ENCODE data around the gene WARS2. TPM values are rescaled to one million over a fixed set of nuclear protein-coding genes. Genes with fewer than 3 reads are reported as not detected.

WARS2 gene
- total RNA-seq, 2 experiments from 2014 or later, result 7.0 to 11.0 TPM

- TF ChIP-seq EZH2phosphoT487 (IDR thresholded peaks at IDR 0.05; ENCODE audit: borderline replicate concordance, low read depth, low read length), result no peak
- no TSS peak for BruUV-seq (replicated peaks)
- ChIA-PET POLR2A (no interaction called here), CTCF (ENCODE audit: unreplicated experiment) (no interaction called here)
- Histone ChIP-seq H4K20me1 (ENCODE audit: insufficient read depth, low read length) (no peaks in the 10 kb centered on the region), H3K9me3 (ENCODE audit: low read length) (no peaks in the 10 kb centered on the region), H3K36me3 (ENCODE audit: insufficient read depth, low read length) (no peaks in the 10 kb centered on the region), H3K79me2 (ENCODE audit: insufficient read depth, low read depth, low read length) (no peaks in the 10 kb centered on the region), H3K4me2 (ENCODE audit: low read length) (no peak overlapping the region), H3K4me3 (ENCODE audit: low read depth, low read length, poor library complexity, severe bottlenecking) (no peak overlapping the region), H3K4me1 (ENCODE audit: insufficient read depth, low read length, poor library complexity, severe bottlenecking) (no peaks in the 10 kb centered on the region), H3K9me2 (ENCODE audit: insufficient read depth, low read length) (no peaks in the 10 kb centered on the region), H3K27ac (ENCODE audit: low read depth, low read length, poor library complexity, severe bottlenecking) (no peak overlapping the region), H2AFZ (ENCODE audit: low read length) (no peak overlapping the region)
- no peak for DNase-seq (ENCODE audit: low spot score)
- intact Hi-C loops (cut with micrococcal nuclease; ENCODE audit: unreplicated experiment), result no loop called here
Observed at GRCh38 chr1:119032986-119033385, 107.5 kb downstream of the WARS2 start.

- ChIA-PET CTCF (ENCODE audit: unreplicated experiment) (no interaction called here), POLR2A (interaction anchor here (1.1 kb wide), 1 partner anchor 765 kb away, joined by 4 read pairs; no protein-coding TSS in a partner anchor)
- Histone ChIP-seq H3K27ac (ENCODE audit: low read depth, low read length, poor library complexity, severe bottlenecking) (no peak overlapping the region), H2AFZ (ENCODE audit: low read length) (no peak overlapping the region), H3K79me2 (ENCODE audit: insufficient read depth, low read depth, low read length) (no peaks in the 10 kb centered on the region), H3K4me1 (ENCODE audit: insufficient read depth, low read length, poor library complexity, severe bottlenecking) (no peaks in the 10 kb centered on the region), H3K9me3 (ENCODE audit: low read length) (no peaks in the 10 kb centered on the region), H3K4me3 (ENCODE audit: low read depth, low read length, poor library complexity, severe bottlenecking) (no peak overlapping the region), H3K9me2 (ENCODE audit: insufficient read depth, low read length) (no peaks in the 10 kb centered on the region), H3K4me2 (ENCODE audit: low read length) (no peak overlapping the region), H3K36me3 (ENCODE audit: insufficient read depth, low read length) (no peaks in the 10 kb centered on the region), H4K20me1 (ENCODE audit: insufficient read depth, low read length) (no peaks in the 10 kb centered on the region)
- intact Hi-C loops (cut with micrococcal nuclease; ENCODE audit: unreplicated experiment), result no loop called here
- BruUV-seq (replicated peaks), result no TSS peak
- no peak for DNase-seq (ENCODE audit: low spot score)
- TF ChIP-seq CTCF (conservative IDR thresholded peaks at IDR 0.05; ENCODE audit: low read length) (no peak), EZH2phosphoT487 (IDR thresholded peaks at IDR 0.05; ENCODE audit: borderline replicate concordance, low read depth, low read length) (no peak)
Observed at GRCh38 chr1:119027759-119028158, 112.7 kb downstream of the WARS2 start.

GRCh38 chr1:119026956-119027355, 113.5 kb downstream of the WARS2 start:
- Histone ChIP-seq H2AFZ (ENCODE audit: low read length) (no peak overlapping the region), H4K20me1 (ENCODE audit: insufficient read depth, low read length) (no peaks in the 10 kb centered on the region), H3K9me2 (ENCODE audit: insufficient read depth, low read length) (no peaks in the 10 kb centered on the region), H3K9me3 (ENCODE audit: low read length) (no peaks in the 10 kb centered on the region), H3K36me3 (ENCODE audit: insufficient read depth, low read length) (no peaks in the 10 kb centered on the region), H3K27ac (ENCODE audit: low read depth, low read length, poor library complexity, severe bottlenecking) (no peak overlapping the region), H3K79me2 (ENCODE audit: insufficient read depth, low read depth, low read length) (no peaks in the 10 kb centered on the region), H3K4me2 (ENCODE audit: low read length) (no peak overlapping the region), H3K4me1 (ENCODE audit: insufficient read depth, low read length, poor library complexity, severe bottlenecking) (no peaks in the 10 kb centered on the region), H3K4me3 (ENCODE audit: low read depth, low read length, poor library complexity, severe bottlenecking) (no peak overlapping the region)
- no peak for DNase-seq (ENCODE audit: low spot score)
- CTCF ChIA-PET (ENCODE audit: unreplicated experiment), result no interaction called here
- intact Hi-C loops (cut with micrococcal nuclease; ENCODE audit: unreplicated experiment), result no loop called here
- TF ChIP-seq CTCF (conservative IDR thresholded peaks at IDR 0.05; ENCODE audit: low read length) (no peak), EZH2phosphoT487 (IDR thresholded peaks at IDR 0.05; ENCODE audit: borderline replicate concordance, low read depth, low read length) (no peak)
- POLR2A ChIA-PET, result interaction anchor here (1.1 kb wide), 1 partner anchor 764 kb away, joined by 4 read pairs; no protein-coding TSS in a partner anchor
- BruUV-seq (replicated peaks), result no TSS peak
